Keratinocyte (primary cell): ENCODE data around the gene GNB3.

Experiments
- EZH2 ChIP-seq: IDR thresholded peaks from one replicate; pipeline ENCODE4 v1.6.1; 2012; ENCODE audit warnings: inconsistent platforms, mild to moderate bottlenecking, low read length, moderate library complexity
- TF ChIP-seq, protein P1 (sequence below), 3 experiments: IDR thresholded peaks in 1 of 3; conservative IDR thresholded peaks in 1 of 3; optimal IDR thresholded peaks in 1 of 3; 2 replicates in 2 of 3; 3 replicates in 1 of 3; pipeline versions ENCODE3 to v1.5.1; 2011; ENCODE audit warnings: low read length in 3 of 3, mild to moderate bottlenecking in 3 of 3, moderate library complexity in 2 of 3, control low read depth in 1 of 3, inconsistent platforms in 1 of 3; ENCODE audit not compliant: insufficient read depth in 2 of 3; ENCODE audit errors: extremely low read depth in 1 of 3

DNA sequence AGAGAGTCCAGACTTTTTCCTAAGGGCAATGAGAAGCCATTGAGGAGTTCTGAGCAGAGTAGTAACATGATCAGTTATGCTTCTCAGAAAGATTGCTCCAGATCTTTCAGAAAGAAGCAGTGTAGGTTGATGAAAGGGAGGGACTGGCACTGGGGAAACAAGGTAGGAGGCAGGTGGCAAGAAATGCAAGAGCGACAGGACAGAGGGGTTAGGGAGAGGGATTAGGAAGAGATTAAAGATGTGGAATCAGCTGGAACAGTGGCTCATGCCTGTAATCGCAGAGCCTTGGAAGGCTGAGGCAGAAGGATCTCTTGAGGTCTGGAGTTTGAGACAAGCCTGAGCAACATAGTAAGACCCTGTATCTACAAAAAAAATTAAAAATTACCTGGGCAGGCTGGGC, 7.0 kb downstream of the GNB3 start:
- TF ChIP-seq, protein P1, sequence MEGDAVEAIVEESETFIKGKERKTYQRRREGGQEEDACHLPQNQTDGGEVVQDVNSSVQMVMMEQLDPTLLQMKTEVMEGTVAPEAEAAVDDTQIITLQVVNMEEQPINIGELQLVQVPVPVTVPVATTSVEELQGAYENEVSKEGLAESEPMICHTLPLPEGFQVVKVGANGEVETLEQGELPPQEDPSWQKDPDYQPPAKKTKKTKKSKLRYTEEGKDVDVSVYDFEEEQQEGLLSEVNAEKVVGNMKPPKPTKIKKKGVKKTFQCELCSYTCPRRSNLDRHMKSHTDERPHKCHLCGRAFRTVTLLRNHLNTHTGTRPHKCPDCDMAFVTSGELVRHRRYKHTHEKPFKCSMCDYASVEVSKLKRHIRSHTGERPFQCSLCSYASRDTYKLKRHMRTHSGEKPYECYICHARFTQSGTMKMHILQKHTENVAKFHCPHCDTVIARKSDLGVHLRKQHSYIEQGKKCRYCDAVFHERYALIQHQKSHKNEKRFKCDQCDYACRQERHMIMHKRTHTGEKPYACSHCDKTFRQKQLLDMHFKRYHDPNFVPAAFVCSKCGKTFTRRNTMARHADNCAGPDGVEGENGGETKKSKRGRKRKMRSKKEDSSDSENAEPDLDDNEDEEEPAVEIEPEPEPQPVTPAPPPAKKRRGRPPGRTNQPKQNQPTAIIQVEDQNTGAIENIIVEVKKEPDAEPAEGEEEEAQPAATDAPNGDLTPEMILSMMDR (optimal IDR thresholded peaks at IDR 0.05 in 1 of 3, IDR thresholded peaks at IDR 0.05 in 1 of 3, conservative IDR thresholded peaks at IDR 0.05 in 1 of 3; ENCODE audit: extremely low read depth in 1 of 3, insufficient read depth in 2 of 3, low read length in 3 of 3), result no peak
- TF ChIP-seq EZH2, result no peak
